Stimulated activated CD4-positive, alpha-beta T cell treated with anti-CD3 and anti-CD28 coated beads, Interleukin-1b, Interleukin-23, amount 100 ng/mL, for 24 hours (primary cell): ENCODE data around the gene FYCO1.

ENCODE experiments used
- DNase-seq, 4 experiments: peaks; one replicate each; pipeline ENCODE4 v3.0.0-alpha.2; 2020; ENCODE audit warnings: low read depth in 4 of 4, low spot score in 1 of 4

FYCO1 gene

GRCh38 chr3:45921158-45922038 is 74.2 kb downstream of the FYCO1 start:
- DNase-seq: no peak

GRCh38 chr3:45917146-45917898 is 78.3 kb downstream of the FYCO1 start:
- DNase-seq: no peak

- peak; percentile 40 to 76 (median 52) for DNase-seq
Measured at GRCh38 chr3:45915518-45916231, 79.9 kb downstream of the FYCO1 start.

GRCh38 chr3:45915059-45915439 is 80.6 kb downstream of the FYCO1 start:
- DNase-seq: no peak

GRCh38 chr3:45914362-45915058 is 81.1 kb downstream of the FYCO1 start:
- DNase-seq: no peak

- no peak for DNase-seq
Measured at GRCh38 chr3:45912435-45912834, 83.2 kb downstream of the FYCO1 start.

GRCh38 chr3:45911511-45912226 is 84.0 kb downstream of the FYCO1 start:
- no peak for DNase-seq

- DNase-seq: no peak
Measured at GRCh38 chr3:45910892-45911291, 84.7 kb downstream of the FYCO1 start.

GRCh38 chr3:45909542-45909941 is 86.1 kb downstream of the FYCO1 start:
- DNase-seq: no peak

- no peak for DNase-seq
Measured at GRCh38 chr3:45908761-45909160, 86.9 kb downstream of the FYCO1 start.

GRCh38 chr3:45907769-45908705 is 87.6 kb downstream of the FYCO1 start:
- no peak for DNase-seq

- no peak for DNase-seq
Measured at GRCh38 chr3:45906681-45907407, 88.8 kb downstream of the FYCO1 start.

- DNase-seq: no peak
Measured at GRCh38 chr3:45905755-45906154, 89.9 kb downstream of the FYCO1 start.

GRCh38 chr3:45904931-45905330 is 90.7 kb downstream of the FYCO1 start:
- DNase-seq: no peak

- DNase-seq: no peak
Measured at GRCh38 chr3:45896956-45897355, 98.7 kb downstream of the FYCO1 start.

- DNase-seq: no peak
Measured at GRCh38 chr3:45895686-45896468, 99.7 kb downstream of the FYCO1 start.

- no peak for DNase-seq
Measured at GRCh38 chr3:45894015-45894414, 101.6 kb downstream of the FYCO1 start.

- no peak for DNase-seq
Measured at GRCh38 chr3:45892161-45892560, 103.5 kb downstream of the FYCO1 start.
